Endothelial cell of umbilical vein (primary cell): Measurements from ENCODE around the gene SPRR3. TPM values are rescaled to one million over a fixed set of nuclear protein-coding genes. Genes with fewer than 3 reads are reported as not detected.

Experiments
- BruUV-seq: library from RNA; stranded (reverse); fragments of 400-500 nt; replicated peaks from 2 replicates; lab custom pipeline; 2021; lab: Mats Ljungman, UMichigan
- CTCF ChIA-PET: fragments of 300-600, 350-600 bp; sonication (Branson Sonifier 250); formaldehyde crosslinking; loops from one replicate; lab custom pipeline; 2021; ENCODE audit warnings: antibody characterized with exemption, inconsistent platforms; lab: Charles Lee
- POLR2A ChIA-PET: fragments of 300-600, 350-600 bp; sonication (Branson Sonifier 250); formaldehyde crosslinking; loops from one replicate; lab custom pipeline; 2021; ENCODE audit warnings: antibody characterized with exemption, inconsistent platforms; lab: Charles Lee
- DNase-seq: peaks from one replicate; pipeline ENCODE4 v3.0.0-alpha.2; 2011; ENCODE audit warnings: low read depth, low spot score
- FAIRE-seq: peaks from 2 replicates; lab custom pipeline; 2011; peaks lifted over from hg19 to GRCh38; lab: Jason Lieb, UNC
- H2AFZ ChIP-seq: 2 replicates; pipeline ENCODE4 v1.6.0; 2012; ENCODE audit warnings: low read depth, low read length, control low read depth, inconsistent platforms
- H3K27ac ChIP-seq: 2 replicates; pipeline ENCODE4 v1.5.1; 2011; ENCODE audit warnings: low read depth, mild to moderate bottlenecking, control low read depth, low read length, moderate library complexity; ENCODE audit not compliant: insufficient read depth
- H3K27me3 ChIP-seq, 2 experiments: 2 replicates each; pipeline versions ENCODE4 v1.6.0 to v1.6.1; 2011; ENCODE audit warnings: low read length in 2 of 2, mixed read lengths in 1 of 2; ENCODE audit not compliant: control insufficient read depth in 2 of 2, insufficient read depth in 2 of 2
- H3K36me3 ChIP-seq, 2 experiments: 2 replicates in 1 of 2; 3 replicates in 1 of 2; pipeline ENCODE4 v1.5.1; 2011; ENCODE audit warnings: low read length in 2 of 2, mild to moderate bottlenecking in 1 of 2, moderate library complexity in 1 of 2; ENCODE audit not compliant: control insufficient read depth in 2 of 2, insufficient read depth in 2 of 2; ENCODE audit errors: extremely low read depth in 1 of 2
- H3K4me1 ChIP-seq: 3 replicates; pipeline ENCODE4 v1.5.1; 2011; ENCODE audit warnings: mild to moderate bottlenecking, low read length; ENCODE audit not compliant: control insufficient read depth, insufficient read depth; ENCODE audit errors: extremely low read depth
- H3K4me2 ChIP-seq: 2 replicates; pipeline ENCODE4 v1.6.1; 2011; ENCODE audit warnings: low read length, control low read depth, mixed read lengths; ENCODE audit not compliant: insufficient read depth
- H3K4me3 ChIP-seq, 3 experiments: fragments of 200-600 bp in 1 of 3; sonication (generic), shearing (Covaris generic) in 1 of 3; replicated peaks in 1 of 3; 2 replicates each; pipeline ENCODE4 v1.5.1; 2011 to 2016; ENCODE audit warnings: control low read depth in 3 of 3, low read length in 3 of 3, mild to moderate bottlenecking in 2 of 3, inconsistent platforms in 1 of 3, low read depth in 1 of 3, moderate library complexity in 1 of 3; ENCODE audit not compliant: insufficient read depth in 1 of 3
- H3K79me2 ChIP-seq: 2 replicates; pipeline ENCODE4 v1.6.0; 2012; ENCODE audit warnings: low read length, inconsistent platforms; ENCODE audit not compliant: control insufficient read depth, insufficient read depth
- H3K9ac ChIP-seq: replicated peaks from 2 replicates; pipeline ENCODE3; 2011; ENCODE audit warnings: low read length, control low read depth; ENCODE audit not compliant: insufficient read depth; ENCODE audit errors: extremely low read depth
- H3K9me1 ChIP-seq: replicated peaks from 3 replicates; pipeline ENCODE4 v1.6.0; 2011; ENCODE audit warnings: mild to moderate bottlenecking, low read length; ENCODE audit not compliant: control insufficient read depth, insufficient read depth; ENCODE audit errors: extremely low read depth
- H3K9me3 ChIP-seq: replicated peaks from 2 replicates; pipeline ENCODE4 v1.5.1; 2012; ENCODE audit warnings: low read length, inconsistent platforms; ENCODE audit not compliant: control insufficient read depth, insufficient read depth
- H4K20me1 ChIP-seq: replicated peaks from 2 replicates; pipeline ENCODE3; 2011; ENCODE audit warnings: mild to moderate bottlenecking, low read length; ENCODE audit not compliant: control insufficient read depth, insufficient read depth; ENCODE audit errors: extremely low read depth
- CTCF ChIP-seq, 2 donors: IDR thresholded peaks; 1 replicate in 1 of 2; 2 replicates in 1 of 2; pipeline ENCODE4 v1.5.1; 2011; ENCODE audit warnings: low read length in 2 of 2, mild to moderate bottlenecking in 2 of 2, moderate library complexity in 2 of 2, control low read depth in 1 of 2, inconsistent platforms in 1 of 2, low read depth in 1 of 2; ENCODE audit not compliant: insufficient read depth in 1 of 2; ENCODE audit errors: extremely low read depth in 1 of 2
- EZH2 ChIP-seq: IDR thresholded peaks from 2 replicates; pipeline ENCODE4 v1.6.1; 2012; ENCODE audit warnings: borderline replicate concordance, low read depth, mild to moderate bottlenecking, moderate library complexity, low read length, inconsistent platforms; ENCODE audit not compliant: severe bottlenecking
- FOS ChIP-seq: IDR thresholded peaks from 2 replicates; pipeline ENCODE4 v1.6.1; 2011; ENCODE audit warnings: mild to moderate bottlenecking, low read length, moderate library complexity, borderline replicate concordance; ENCODE audit not compliant: insufficient read depth
- GATA2 ChIP-seq: IDR thresholded peaks from 2 replicates; pipeline ENCODE4 v1.7.0; 2011; ENCODE audit warnings: low read depth, mild to moderate bottlenecking, moderate library complexity, mixed read lengths, low read length; ENCODE audit not compliant: insufficient read length, insufficient read depth
- JUN ChIP-seq: IDR thresholded peaks from 2 replicates; pipeline ENCODE4 v1.6.1; 2011; ENCODE audit warnings: borderline replicate concordance, low read depth; ENCODE audit not compliant: insufficient read length, insufficient read depth
- MAX ChIP-seq: IDR thresholded peaks from 2 replicates; pipeline ENCODE4 v1.6.1; 2011; ENCODE audit not compliant: insufficient read depth, insufficient read length
- MYC ChIP-seq: IDR thresholded peaks from one replicate; pipeline ENCODE4 v1.6.1; 2011; ENCODE audit warnings: mild to moderate bottlenecking, low read depth, low read length
- POLR2A ChIP-seq: IDR thresholded peaks from 2 replicates; pipeline ENCODE4 v1.6.1; 2012; ENCODE audit warnings: low read depth, mild to moderate bottlenecking, control low read depth, low read length
- POLR2AphosphoS5 ChIP-seq: IDR thresholded peaks from 2 replicates; pipeline ENCODE4 v1.6.1; 2012; ENCODE audit warnings: low read depth, mild to moderate bottlenecking, control low read depth, low read length, moderate library complexity; ENCODE audit not compliant: insufficient read depth
- dilution Hi-C: fragments of 300-500 bp; cut with MboI; formaldehyde crosslinking; loops from one replicate; pipeline ENCODE4 v1.15.0; 2019; ENCODE audit warnings: low sequenced_read_pairs; ENCODE audit not compliant: extremely low pct_ligation_motif_present
- intact Hi-C: fragments of 100-400 bp; cut with micrococcal nuclease; formaldehyde crosslinking; loops from one replicate; pipeline ENCODE4 v1.10.0; 2022
- polyA plus RNA-seq, 4 experiments: library from polyadenylated mRNA; depleted of rRNA in 3 of 4; stranded (reverse) in 3 of 4; unstranded in 1 of 4; fragments of >200 nt; gene quantifications; 2 replicates each; pipeline versions ENCODE4 v1.2.1 to v1.2.3, GENCODE V29; 2011 to 2012; ENCODE audit warnings: missing spikeins in 1 of 4
- total RNA-seq: library from RNA; stranded (reverse); gene quantifications from 2 replicates; pipeline ENCODE4 v1.2.3, GENCODE V29; 2021

SPRR3 gene
- total and polyA plus RNA-seq, 2 donors (not counting 3 experiments of a cell fraction or from before 2014, with no cell fraction given): not detected

GRCh38 chr1:152959801-152960451 lies 41.6 kb upstream of the SPRR3 start:
- Histone ChIP-seq H3K4me2 (no peak overlapping the region), H2AFZ (no peak overlapping the region), H3K9ac (no peak overlapping the region), H3K27me3 (no peaks in the 10 kb centered on the region), H3K9me3 (no peaks in the 10 kb centered on the region), H3K4me1 (no peaks in the 10 kb centered on the region), H3K79me2 (no peaks in the 10 kb centered on the region), H3K36me3 (no peaks in the 10 kb centered on the region), H3K27ac (no peak overlapping the region), H4K20me1 (no peaks in the 10 kb centered on the region), H3K4me3 (no peak overlapping the region), H3K9me1 (no peaks in the 10 kb centered on the region)
- DNase-seq (no peak), FAIRE-seq (no peak)
- BruUV-seq: no TSS peak
- intact Hi-C loops: no loop called here
- dilution Hi-C loops: no loop called here
- ChIA-PET POLR2A (no interaction called here), CTCF (no interaction called here)
- TF ChIP-seq MYC (no peak), POLR2A (no peak), GATA2 (no peak)

GRCh38 chr1:152960452-152961044 lies 41.0 kb upstream of the SPRR3 start:
- Histone ChIP-seq H3K4me1 (no peaks in the 10 kb centered on the region), H2AFZ (no peak overlapping the region), H3K9me3 (no peaks in the 10 kb centered on the region), H3K27ac (no peak overlapping the region), H3K4me2 (no peak overlapping the region), H3K27me3 (no peaks in the 10 kb centered on the region), H3K36me3 (no peaks in the 10 kb centered on the region), H4K20me1 (no peaks in the 10 kb centered on the region), H3K79me2 (no peaks in the 10 kb centered on the region), H3K9me1 (no peaks in the 10 kb centered on the region), H3K4me3 (no peak overlapping the region), H3K9ac (no peak overlapping the region)
- no peak for FAIRE-seq
- intact Hi-C loops: no loop called here
- TF ChIP-seq FOS (no peak), GATA2 (no peak), CTCF (IDR thresholded peaks at IDR 0.05; ENCODE audit: extremely low read depth in 1 of 2, insufficient read depth in 1 of 2, low read depth in 1 of 2, low read length in 2 of 2) (no peak), JUN (no peak), EZH2 (no peak), POLR2AphosphoS5 (no peak), MAX (no peak), POLR2A (no peak), MYC (no peak)
- CTCF ChIA-PET: no interaction called here
- POLR2A ChIA-PET: no interaction called here
- no TSS peak for BruUV-seq
- dilution Hi-C loops: no loop called here
- DNase-seq: no peak
